Retina (tissue), 1 donor: ENCODE measurements around the gene CYFIP1.
A peak's percentile ranks its signal among the peaks of the same experiment; 100 is the strongest.

Experiments
- DNase-seq: peaks from one replicate; pipeline ENCODE4 v3.0.0-alpha.2; 2016

Gene CYFIP1

GRCh38 chr15:22887157-22887951, 92.8 kb downstream of the CYFIP1 start:
- no peak for DNase-seq

GRCh38 chr15:22885120-22885519, 95.0 kb downstream of the CYFIP1 start:
- DNase-seq = no peak

- DNase-seq = no peak
Measured at GRCh38 chr15:22884344-22884743, 95.8 kb downstream of the CYFIP1 start.

- no peak for DNase-seq
Measured at GRCh38 chr15:22883196-22883595, 97.0 kb downstream of the CYFIP1 start.

- DNase-seq = no peak
Measured at GRCh38 chr15:22881739-22882440, 98.3 kb downstream of the CYFIP1 start.

- DNase-seq = no peak
Measured at GRCh38 chr15:22880981-22881738, 99.0 kb downstream of the CYFIP1 start.

GRCh38 chr15:22880068-22880980, 99.8 kb downstream of the CYFIP1 start:
- no peak for DNase-seq

GRCh38 chr15:22878103-22878502, 102.1 kb downstream of the CYFIP1 start:
- no peak for DNase-seq

- DNase-seq = no peak
Measured at GRCh38 chr15:22877607-22878006, 102.6 kb downstream of the CYFIP1 start.

GRCh38 chr15:22877117-22877516, 103.1 kb downstream of the CYFIP1 start:
- no peak for DNase-seq

GRCh38 chr15:22874966-22875365, 105.2 kb downstream of the CYFIP1 start:
- DNase-seq = no peak

- DNase-seq = no peak
Measured at GRCh38 chr15:22874256-22874655, 105.9 kb downstream of the CYFIP1 start.

GRCh38 chr15:22873841-22874240, 106.3 kb downstream of the CYFIP1 start:
- DNase-seq = no peak

- peak; percentile 39 for DNase-seq
Measured at GRCh38 chr15:22872936-22873701, 107.0 kb downstream of the CYFIP1 start.

- DNase-seq = no peak
Measured at GRCh38 chr15:22871481-22872086, 108.6 kb downstream of the CYFIP1 start.

GRCh38 chr15:22870865-22871264, 109.3 kb downstream of the CYFIP1 start:
- no peak for DNase-seq

GRCh38 chr15:22869856-22870255, 110.3 kb downstream of the CYFIP1 start:
- DNase-seq = no peak

GRCh38 chr15:22868928-22869327, 111.2 kb downstream of the CYFIP1 start:
- DNase-seq = no peak

GRCh38 chr15:22868495-22868894, 111.7 kb downstream of the CYFIP1 start:
- no peak for DNase-seq

- no peak for DNase-seq
Measured at GRCh38 chr15:22867886-22868285, 112.3 kb downstream of the CYFIP1 start.

GRCh38 chr15:22866079-22866478, 114.1 kb downstream of the CYFIP1 start:
- DNase-seq = no peak
